ENCODE results near the gene RNF214.

Gene RNF214

DNA sequence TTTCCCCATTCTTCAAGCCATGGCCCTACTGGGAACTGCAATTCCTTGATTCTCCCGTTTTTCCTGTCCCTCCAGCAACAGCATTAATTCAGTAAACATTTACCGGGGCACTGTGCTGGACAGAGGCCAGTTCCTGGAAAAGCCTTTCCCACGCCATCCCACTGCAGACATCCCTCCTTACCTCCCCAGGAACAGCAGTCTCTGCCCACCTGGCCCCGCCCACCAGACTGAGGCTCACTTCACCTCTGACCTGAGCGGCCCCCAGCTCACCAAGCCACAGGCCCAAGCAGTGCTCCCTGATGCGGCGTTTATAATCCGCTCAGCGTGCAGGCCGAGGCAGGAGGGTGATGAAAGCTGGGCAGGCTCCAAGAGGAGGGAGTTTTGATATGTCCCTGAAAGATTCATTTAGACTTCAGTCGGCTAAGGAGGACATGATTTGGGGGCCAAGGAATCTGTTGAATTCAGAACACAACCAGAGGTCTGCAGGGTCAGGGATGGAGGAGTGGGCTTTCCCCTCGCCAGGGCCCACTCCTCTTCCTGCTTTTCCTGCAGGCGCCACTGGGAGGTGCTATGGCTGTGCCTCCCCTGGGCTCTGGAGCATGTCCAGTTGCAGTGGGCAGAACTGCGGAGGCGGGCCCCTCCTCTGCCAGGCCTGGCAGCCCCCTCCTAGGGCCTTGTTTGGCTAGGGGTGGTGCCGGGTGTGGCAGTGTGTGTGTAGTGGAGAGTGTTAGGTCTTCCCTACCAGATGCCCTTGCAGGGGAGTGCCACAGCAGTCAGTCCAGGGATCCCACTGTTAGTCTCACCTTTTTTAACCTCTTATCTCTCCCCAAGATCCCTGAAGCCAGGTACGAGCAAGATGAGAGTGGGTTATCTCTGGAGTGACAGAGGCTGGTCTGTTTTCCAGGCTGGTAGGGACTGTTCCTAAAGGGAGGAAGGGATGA is 34.7 kb upstream of the RNF214 start:
- Histone ChIP-seq H3K4me1 (ENCODE audit: control insufficient read depth, insufficient read depth, low read length) (peaks cover 40% of the 10 kb centered on the region), H3K36me3 (ENCODE audit: control insufficient read depth, insufficient read depth, low read length) (no peaks in the 10 kb centered on the region), H3K4me3 (ENCODE audit: insufficient read depth, low read depth, low read length) (no peak overlapping the region), H3K9me3 (ENCODE audit: control insufficient read depth, low read length) (no peaks in the 10 kb centered on the region), H3K27ac (ENCODE audit: insufficient read depth, low read depth, low read length, poor library complexity, severe bottlenecking) (peak overlapping the region; percentile 55), H3K27me3 (ENCODE audit: control insufficient read depth, insufficient read depth, low read length, poor library complexity, severe bottlenecking) (no peaks in the 10 kb centered on the region)
- 72 to 75% methylated on average over 16 to 17 of the region's 17 CpGs for WGBS, 2 experiments

- H3K4me3 ChIP-seq (ENCODE audit: insufficient read depth, low read depth, low read length): peak overlapping the region; percentile 56
- peak overlapping the region; percentile 60 for H3K27ac ChIP-seq (ENCODE audit: insufficient read depth, low read depth, low read length, poor library complexity, severe bottlenecking)
- no peaks in the 10 kb centered on the region for H3K9me3 ChIP-seq (ENCODE audit: control insufficient read depth, low read length)
- no peaks in the 10 kb centered on the region for H3K27me3 ChIP-seq (ENCODE audit: control insufficient read depth, insufficient read depth, low read length, poor library complexity, severe bottlenecking)
- peaks cover 40% of the 10 kb centered on the region for H3K4me1 ChIP-seq (ENCODE audit: control insufficient read depth, insufficient read depth, low read length)
- 61 to 72% methylated on average over 4 of the region's 4 CpGs for WGBS, 2 experiments
- H3K36me3 ChIP-seq (ENCODE audit: control insufficient read depth, insufficient read depth, low read length): no peaks in the 10 kb centered on the region
These were observed 33.9 kb upstream of the RNF214 start for GRCh38 chr11:117198613-117199012.

GRCh38 chr11:117199053-117199915 is 33.2 kb upstream of the RNF214 start, which contains the start of gene TAGLN:
TSS of gene TAGLN (plus strand) at chr11:117199370. CDS start at chr11:117203014, 3,644 bp downstream.
- Histone ChIP-seq H3K27ac (ENCODE audit: insufficient read depth, low read depth, low read length, poor library complexity, severe bottlenecking) (peak within 1 kb of the TSS; percentile 60), H3K4me3 (ENCODE audit: insufficient read depth, low read depth, low read length) (peak within 1 kb of the TSS; percentile 56), H3K36me3 (ENCODE audit: control insufficient read depth, insufficient read depth, low read length) (no peaks in the 10 kb centered on the region), H3K4me1 (ENCODE audit: control insufficient read depth, insufficient read depth, low read length) (peaks cover 40% of the 10 kb centered on the region), H3K27me3 (ENCODE audit: control insufficient read depth, insufficient read depth, low read length, poor library complexity, severe bottlenecking) (no peaks in the 10 kb centered on the region), H3K9me3 (ENCODE audit: control insufficient read depth, low read length) (no peaks in the 10 kb centered on the region)
- 4 to 6% methylated on average over 34 of the region's 34 CpGs for WGBS, 2 experiments

- Histone ChIP-seq H3K36me3 (ENCODE audit: control insufficient read depth, insufficient read depth, low read length) (no peaks in the 10 kb centered on the region), H3K4me3 (ENCODE audit: insufficient read depth, low read depth, low read length) (peak overlapping the region; percentile 56), H3K9me3 (ENCODE audit: control insufficient read depth, low read length) (no peaks in the 10 kb centered on the region), H3K4me1 (ENCODE audit: control insufficient read depth, insufficient read depth, low read length) (peaks cover 40% of the 10 kb centered on the region), H3K27me3 (ENCODE audit: control insufficient read depth, insufficient read depth, low read length, poor library complexity, severe bottlenecking) (no peaks in the 10 kb centered on the region), H3K27ac (ENCODE audit: insufficient read depth, low read depth, low read length, poor library complexity, severe bottlenecking) (no peak overlapping the region)
- WGBS, 2 experiments: 27% methylated on average over 13 of the region's 13 CpGs
These were observed 32.3 kb upstream of the RNF214 start for GRCh38 chr11:117199916-117200812.

DNA sequence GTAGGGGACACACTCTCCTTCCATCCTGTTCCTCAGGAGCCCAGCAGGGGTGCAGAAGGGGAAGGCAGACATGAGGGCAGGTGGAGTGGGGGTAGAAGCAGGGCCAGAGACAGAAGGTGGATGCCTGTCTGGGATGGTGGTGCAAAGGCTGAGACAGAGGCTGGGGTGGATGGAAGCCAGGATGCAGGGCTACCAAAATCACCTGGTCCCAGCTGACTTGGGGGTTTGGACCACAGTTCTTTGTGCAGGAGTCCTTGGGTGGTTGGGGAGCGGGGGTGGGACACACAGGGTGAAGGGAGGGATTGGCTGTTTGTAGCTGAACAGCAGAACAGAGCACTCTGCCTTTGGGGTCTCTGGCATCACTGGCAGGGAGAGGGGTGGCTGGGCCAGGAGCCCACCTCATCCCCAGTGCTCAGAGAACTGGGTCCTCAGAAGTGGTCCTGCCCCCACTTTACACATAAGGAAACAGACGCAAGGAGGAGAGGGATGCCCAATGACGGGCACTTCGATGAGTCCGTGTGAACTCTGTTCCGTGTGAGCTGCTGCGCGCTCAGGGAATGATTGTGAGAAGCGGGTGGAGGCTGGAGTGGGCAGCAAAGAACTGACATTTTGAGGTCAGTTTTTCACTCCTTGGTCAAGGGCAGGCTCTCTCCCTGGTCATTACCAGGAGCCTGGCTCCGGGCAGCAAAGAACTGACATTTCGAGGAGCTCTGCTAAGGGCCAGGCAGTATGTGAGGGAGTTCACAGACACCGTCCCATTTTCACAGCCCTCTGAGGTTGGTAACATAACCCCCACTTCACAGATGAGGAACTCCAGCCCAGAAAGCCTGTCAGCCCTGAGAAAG is 31.4 kb upstream of the RNF214 start:
- Histone ChIP-seq H3K4me1 (ENCODE audit: control insufficient read depth, insufficient read depth, low read length) (peaks cover 40% of the 10 kb centered on the region), H3K27me3 (ENCODE audit: control insufficient read depth, insufficient read depth, low read length, poor library complexity, severe bottlenecking) (no peaks in the 10 kb centered on the region), H3K9me3 (ENCODE audit: control insufficient read depth, low read length) (no peaks in the 10 kb centered on the region), H3K4me3 (ENCODE audit: insufficient read depth, low read depth, low read length) (peak overlapping the region; percentile 56), H3K36me3 (ENCODE audit: control insufficient read depth, insufficient read depth, low read length) (no peaks in the 10 kb centered on the region), H3K27ac (ENCODE audit: insufficient read depth, low read depth, low read length, poor library complexity, severe bottlenecking) (no peak overlapping the region)
- WGBS, 2 experiments: 72 to 79% methylated on average over 12 of the region's 12 CpGs

DNA sequence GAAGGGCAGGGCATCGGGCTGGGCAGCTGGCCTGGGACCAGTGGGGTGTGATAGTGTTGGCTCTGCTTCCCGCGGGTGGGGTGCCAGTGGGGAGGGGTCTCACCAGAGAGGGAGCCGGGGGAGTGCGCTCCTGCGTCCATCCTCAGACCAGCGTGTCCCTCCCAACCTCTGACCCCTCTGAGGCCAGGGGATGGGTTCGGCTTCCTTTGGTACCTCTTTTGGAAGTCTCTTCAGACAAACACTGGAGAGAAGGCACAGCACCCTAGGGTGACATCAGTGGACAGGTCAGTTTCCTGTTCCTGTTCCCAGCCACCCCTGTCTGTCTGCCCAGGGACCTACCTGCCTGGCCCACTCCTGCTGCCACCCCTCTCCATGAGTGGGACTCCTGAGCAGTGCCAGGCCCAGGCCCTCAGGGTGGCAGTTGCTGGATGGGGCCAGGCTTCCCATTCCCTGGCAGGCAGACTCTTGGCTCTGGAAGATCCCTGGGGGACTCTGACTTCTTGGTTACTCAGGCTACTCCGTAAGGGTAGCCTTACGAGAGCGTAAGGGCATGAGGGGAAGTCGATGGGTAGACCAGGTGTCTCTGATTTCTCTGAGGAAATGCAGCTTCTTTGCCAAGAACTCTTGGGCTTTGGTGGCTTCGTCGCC is 30.7 kb upstream of the RNF214 start:
- H3K4me1 ChIP-seq (ENCODE audit: control insufficient read depth, insufficient read depth, low read length): peaks cover 40% of the 10 kb centered on the region
- peak overlapping the region; percentile 56 for H3K4me3 ChIP-seq (ENCODE audit: insufficient read depth, low read depth, low read length)
- WGBS, 2 experiments: 83 to 86% methylated on average over 14 of the region's 14 CpGs
- H3K27me3 ChIP-seq (ENCODE audit: control insufficient read depth, insufficient read depth, low read length, poor library complexity, severe bottlenecking): no peaks in the 10 kb centered on the region
- H3K9me3 ChIP-seq (ENCODE audit: control insufficient read depth, low read length): no peaks in the 10 kb centered on the region
- H3K36me3 ChIP-seq (ENCODE audit: control insufficient read depth, insufficient read depth, low read length): no peaks in the 10 kb centered on the region
- H3K27ac ChIP-seq (ENCODE audit: insufficient read depth, low read depth, low read length, poor library complexity, severe bottlenecking): no peak overlapping the region

- no peak overlapping the region for H3K27ac ChIP-seq (ENCODE audit: insufficient read depth, low read depth, low read length, poor library complexity, severe bottlenecking)
- H3K4me3 ChIP-seq (ENCODE audit: insufficient read depth, low read depth, low read length): no peak overlapping the region
- no peaks in the 10 kb centered on the region for H3K9me3 ChIP-seq (ENCODE audit: control insufficient read depth, low read length)
- WGBS, 2 experiments: 94 to 97% methylated on average over 7 of the region's 7 CpGs
- no peaks in the 10 kb centered on the region for H3K27me3 ChIP-seq (ENCODE audit: control insufficient read depth, insufficient read depth, low read length, poor library complexity, severe bottlenecking)
- H3K4me1 ChIP-seq (ENCODE audit: control insufficient read depth, insufficient read depth, low read length): peaks cover 40% of the 10 kb centered on the region
- H3K36me3 ChIP-seq (ENCODE audit: control insufficient read depth, insufficient read depth, low read length): no peaks in the 10 kb centered on the region
These were observed 29.9 kb upstream of the RNF214 start for GRCh38 chr11:117202386-117203068.

DNA sequence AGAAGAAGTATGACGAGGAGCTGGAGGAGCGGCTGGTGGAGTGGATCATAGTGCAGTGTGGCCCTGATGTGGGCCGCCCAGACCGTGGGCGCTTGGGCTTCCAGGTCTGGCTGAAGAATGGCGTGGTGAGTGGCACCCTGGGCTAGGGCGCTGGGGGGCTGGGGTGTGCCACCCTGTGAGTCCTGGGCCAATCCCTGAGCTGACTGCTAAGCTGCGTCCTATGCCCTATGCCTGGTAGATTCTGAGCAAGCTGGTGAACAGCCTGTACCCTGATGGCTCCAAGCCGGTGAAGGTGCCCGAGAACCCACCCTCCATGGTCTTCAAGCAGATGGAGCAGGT is 29.4 kb upstream of the RNF214 start:
- Histone ChIP-seq H3K9me3 (ENCODE audit: control insufficient read depth, low read length) (no peaks in the 10 kb centered on the region), H3K36me3 (ENCODE audit: control insufficient read depth, insufficient read depth, low read length) (no peaks in the 10 kb centered on the region), H3K4me1 (ENCODE audit: control insufficient read depth, insufficient read depth, low read length) (peaks cover 36% of the 10 kb centered on the region), H3K27me3 (ENCODE audit: control insufficient read depth, insufficient read depth, low read length, poor library complexity, severe bottlenecking) (no peaks in the 10 kb centered on the region), H3K4me3 (ENCODE audit: insufficient read depth, low read depth, low read length) (no peak overlapping the region), H3K27ac (ENCODE audit: insufficient read depth, low read depth, low read length, poor library complexity, severe bottlenecking) (no peak overlapping the region)
- WGBS, 2 experiments: 96 to 97% methylated on average over 10 of the region's 10 CpGs
